CD14-positive monocyte (primary cell): ENCODE results near the gene BRK1. TPM values are rescaled to one million over a fixed set of nuclear protein-coding genes. Genes with fewer than 3 reads are reported as not detected.
"Not testable (repeated sequence)": the region's sequence is repeated elsewhere in the genome, so short reads cannot be mapped to it uniquely, and the experiment has no call there.

ENCODE experiments used
- DNase-seq, 3 donors: peaks; one replicate each; pipeline ENCODE4 v3.0.0-alpha.2; 2011 to 2022
- H2AFZ ChIP-seq: 2 replicates; pipeline ENCODE4 v1.6.0; 2012; ENCODE audit warnings: mild to moderate bottlenecking, low read depth, low read length, inconsistent platforms; ENCODE audit not compliant: insufficient read depth, poor library complexity, severe bottlenecking
- H3K27ac ChIP-seq, 2 donors: 1 replicate in 1 of 2; 2 replicates in 1 of 2; pipeline ENCODE4 v1.5.1; 2012 to 2013; ENCODE audit warnings: low read length in 2 of 2, control low read depth in 1 of 2, inconsistent platforms in 1 of 2, low read depth in 1 of 2, mild to moderate bottlenecking in 1 of 2
- H3K27me3 ChIP-seq, 2 donors: one replicate each; pipeline versions ENCODE4 v1.6.0 to v1.6.1; 2011 to 2013; ENCODE audit warnings: low read length in 2 of 2; ENCODE audit not compliant: control insufficient read depth in 2 of 2, insufficient read depth in 2 of 2
- H3K36me3 ChIP-seq, 2 donors: replicated peaks in 1 of 2; 1 replicate in 1 of 2; 2 replicates in 1 of 2; pipeline versions ENCODE4 v1.5.1 to v1.6.1; 2012 to 2013; ENCODE audit warnings: low read length in 2 of 2, control low read depth in 1 of 2, inconsistent platforms in 1 of 2, mild to moderate bottlenecking in 1 of 2; ENCODE audit not compliant: insufficient read depth in 2 of 2, control insufficient read depth in 1 of 2
- H3K4me1 ChIP-seq, 2 donors: 1 replicate in 1 of 2; 2 replicates in 1 of 2; pipeline versions ENCODE4 v1.5.1 to v1.6.1; 2012 to 2013; ENCODE audit warnings: low read length in 2 of 2, control low read depth in 1 of 2, inconsistent platforms in 1 of 2, mild to moderate bottlenecking in 1 of 2, moderate library complexity in 1 of 2; ENCODE audit not compliant: insufficient read depth in 2 of 2, control insufficient read depth in 1 of 2
- H3K4me2 ChIP-seq: replicated peaks from 2 replicates; pipeline ENCODE3; 2012; ENCODE audit warnings: low read length, moderate library complexity, mild to moderate bottlenecking; ENCODE audit not compliant: poor library complexity, severe bottlenecking; ENCODE audit errors: extremely low read depth
- H3K4me3 ChIP-seq, 3 experiments: fragments of 200-600 bp in 1 of 3; sonication (generic) in 1 of 3; replicated peaks in 1 of 3; 1 replicate in 2 of 3; 2 replicates in 1 of 3; pipeline ENCODE4 v1.5.1; 2011 to 2013; ENCODE audit warnings: low read length in 3 of 3, mild to moderate bottlenecking in 3 of 3, control low read depth in 2 of 3, low read depth in 2 of 3, inconsistent platforms in 1 of 3, moderate library complexity in 1 of 3
- H3K79me2 ChIP-seq: 2 replicates; pipeline ENCODE4 v1.6.0; 2012; ENCODE audit warnings: mild to moderate bottlenecking, control low read depth, inconsistent platforms, low read length, moderate library complexity; ENCODE audit not compliant: insufficient read depth
- H3K9ac ChIP-seq: 2 replicates; pipeline ENCODE4 v1.6.0; 2017; ENCODE audit warnings: low read length, mild to moderate bottlenecking; ENCODE audit not compliant: insufficient read depth, poor library complexity, severe bottlenecking
- H3K9me3 ChIP-seq, 2 donors: replicated peaks in 1 of 2; 1 replicate in 1 of 2; 2 replicates in 1 of 2; pipeline versions ENCODE4 v1.5.1 to v1.6.1; 2012 to 2013; ENCODE audit warnings: low read length in 2 of 2, control low read depth in 1 of 2; ENCODE audit not compliant: control insufficient read depth in 1 of 2, insufficient read depth in 1 of 2
- H4K20me1 ChIP-seq: 2 replicates; pipeline ENCODE4 v1.6.0; 2012; ENCODE audit warnings: mild to moderate bottlenecking, low read length, control low read depth, moderate library complexity; ENCODE audit not compliant: insufficient read depth
- H3K27ac Mint-ChIP-seq, 7 donors: one replicate each; pipeline ENCODE4 v1.8.0; 2020; ENCODE audit warnings: mild to moderate bottlenecking in 7 of 7, mixed read lengths in 7 of 7, moderate library complexity in 6 of 7, inconsistent platforms in 2 of 7
- H3K27me3 Mint-ChIP-seq, 3 donors: one replicate each; pipeline ENCODE4 v1.8.0; 2021 to 2022; ENCODE audit warnings: low read depth in 3 of 3, mild to moderate bottlenecking in 3 of 3, mixed read lengths in 3 of 3, moderate library complexity in 3 of 3, inconsistent platforms in 1 of 3
- H3K36me3 Mint-ChIP-seq, 2 donors: one replicate each; pipeline ENCODE4 v1.8.0; 2020; ENCODE audit warnings: mixed read lengths in 2 of 2, inconsistent platforms in 1 of 2, mild to moderate bottlenecking in 1 of 2
- H3K4me1 Mint-ChIP-seq: one replicate; pipeline ENCODE4 v1.8.0; 2020; ENCODE audit warnings: mild to moderate bottlenecking, mixed read lengths
- H3K4me3 Mint-ChIP-seq, 2 donors: one replicate each; pipeline ENCODE4 v1.8.0; 2020; ENCODE audit warnings: mild to moderate bottlenecking in 2 of 2, mixed read lengths in 2 of 2, moderate library complexity in 1 of 2
- H3K9me3 Mint-ChIP-seq, 7 donors: one replicate each; pipeline ENCODE4 v1.8.0; 2020 to 2022; ENCODE audit warnings: mixed read lengths in 7 of 7, mild to moderate bottlenecking in 6 of 7, moderate library complexity in 6 of 7, inconsistent platforms in 2 of 7
- CTCF ChIP-seq: fragments of 200-600 bp; IDR thresholded peaks from one replicate; pipeline ENCODE4 v1.8.0; 2022; ENCODE audit warnings: antibody characterized with exemption, mild to moderate bottlenecking
- WGBS: methylation state at CpG from one replicate; pipeline ENCODE4 v1.1.5; 2013; ENCODE audit warnings: missing lambda C conversion rate; ENCODE audit not compliant: insufficient coverage; 5-methylcytosine and 5-hydroxymethylcytosine counted together
- intact Hi-C, 2 donors: fragments of 100-400 bp; cut with micrococcal nuclease; formaldehyde crosslinking; loops; one replicate each; pipeline versions ENCODE4 v1.15.0 to v1.15.1; 2023
- polyA plus RNA-seq, 3 donors: library from polyadenylated mRNA; depleted of rRNA in 1 of 3; unstranded in 2 of 3; stranded (reverse) in 1 of 3; fragments of 300-500 nt in 2 of 3; fragments of >200 nt in 1 of 3; fragmentation: Illumina TruSeq in 2 of 3; gene quantifications; 1 replicate in 2 of 3; 2 replicates in 1 of 3; pipeline ENCODE4 v1.2.3, GENCODE V29; 2012 to 2021

BRK1 gene
- polyA plus RNA-seq, 3 donors, result 144 to 318 (median 295) TPM

GRCh38 chr3:10162185-10162584 lies 46.7 kb downstream of the BRK1 start:
- no peak overlapping the region for H3K4me2 ChIP-seq
- peak overlapping the region in 2 of 7 donors; percentile 8 to 76 for H3K27ac Mint-ChIP-seq
- peaks cover 0 to under 1% (median 0%) of the 10 kb centered on the region in 7 donors for H3K9me3 Mint-ChIP-seq
- H3K79me2 ChIP-seq, result no peaks in the 10 kb centered on the region
- H2AFZ ChIP-seq, result no peak overlapping the region
- no peak overlapping the region for H3K4me3 ChIP-seq
- no peak overlapping the region for H3K9ac ChIP-seq
- no peak for TF ChIP-seq CTCF
- H3K27ac ChIP-seq, result no peak overlapping the region
- H3K27me3 Mint-ChIP-seq, result peaks cover 0 to 2% (median under 1%) of the 10 kb centered on the region in 3 donors
- H3K27me3 ChIP-seq, result no peaks in the 10 kb centered on the region
- WGBS, result 10% methylated on average over 1 of the region's 6 CpGs
- H3K9me3 ChIP-seq, result no peaks in the 10 kb centered on the region
- H3K4me1 ChIP-seq, result peaks cover 21 to 33% of the 10 kb centered on the region in 2 donors
- H3K4me1 Mint-ChIP-seq, result peaks cover 28% of the 10 kb centered on the region
- intact Hi-C loops, result loop anchor here (5.0 to 10.0 kb wide), 4 partner anchors 35 to 85 kb away; partner anchors contain the start of genes BRK1 (in 1 of the 2) and TATDN2 (in 1 of the 2)
- H3K36me3 ChIP-seq, result no peaks in the 10 kb centered on the region
- no peak overlapping the region for H3K4me3 Mint-ChIP-seq
- H4K20me1 ChIP-seq, result no peaks in the 10 kb centered on the region
- DNase-seq, result peak; percentile 35 to 58 (median 55)
- H3K36me3 Mint-ChIP-seq, result peaks cover 4 to 8% of the 10 kb centered on the region in 2 donors

GRCh38 chr3:10164201-10164545 lies 48.7 kb downstream of the BRK1 start:
- 91% methylated on average over 7 of the region's 12 CpGs for WGBS
- H3K27ac Mint-ChIP-seq, result peak overlapping the region in 1 of 7 donors; percentile 75
- H3K4me2 ChIP-seq, result peak overlapping the region; percentile 79

More at GRCh38 chr3:10164201-10164545, 48.7 kb downstream of the BRK1 start:
- peaks cover 12 to 16% of the 10 kb centered on the region in 2 donors for H3K36me3 Mint-ChIP-seq
- peaks cover 33% of the 10 kb centered on the region for H3K4me1 Mint-ChIP-seq
- H3K9me3 Mint-ChIP-seq, result peaks cover 8 to 18% (median 11%) of the 10 kb centered on the region in 7 donors
- not testable (repeated sequence) for DNase-seq, H3K27ac ChIP-seq, H3K9ac ChIP-seq, H2AFZ ChIP-seq, H3K27me3 Mint-ChIP-seq, H3K27me3 ChIP-seq, H3K36me3 ChIP-seq, H4K20me1 ChIP-seq, H3K9me3 ChIP-seq, H3K79me2 ChIP-seq
- intact Hi-C loops, result loop anchor here (5.0 to 10.0 kb wide), 4 partner anchors 33 to 83 kb away; partner anchors contain the start of genes BRK1 (in 1 of the 2) and TATDN2 (in 1 of the 2)
- peaks cover 21 to 33% of the 10 kb centered on the region in 2 donors for H3K4me1 ChIP-seq
- peak overlapping the region in 1 of 2 donors; percentile 63 for H3K4me3 Mint-ChIP-seq
- peak overlapping the region in 1 of 3 experiments; percentile 88 for H3K4me3 ChIP-seq
